ENCODE measurements around the gene DAPL1. TPM values are rescaled to one million over a fixed set of nuclear protein-coding genes. Genes with fewer than 3 reads are reported as not detected.

DAPL1 gene
- total RNA-seq = not detected

DNA sequence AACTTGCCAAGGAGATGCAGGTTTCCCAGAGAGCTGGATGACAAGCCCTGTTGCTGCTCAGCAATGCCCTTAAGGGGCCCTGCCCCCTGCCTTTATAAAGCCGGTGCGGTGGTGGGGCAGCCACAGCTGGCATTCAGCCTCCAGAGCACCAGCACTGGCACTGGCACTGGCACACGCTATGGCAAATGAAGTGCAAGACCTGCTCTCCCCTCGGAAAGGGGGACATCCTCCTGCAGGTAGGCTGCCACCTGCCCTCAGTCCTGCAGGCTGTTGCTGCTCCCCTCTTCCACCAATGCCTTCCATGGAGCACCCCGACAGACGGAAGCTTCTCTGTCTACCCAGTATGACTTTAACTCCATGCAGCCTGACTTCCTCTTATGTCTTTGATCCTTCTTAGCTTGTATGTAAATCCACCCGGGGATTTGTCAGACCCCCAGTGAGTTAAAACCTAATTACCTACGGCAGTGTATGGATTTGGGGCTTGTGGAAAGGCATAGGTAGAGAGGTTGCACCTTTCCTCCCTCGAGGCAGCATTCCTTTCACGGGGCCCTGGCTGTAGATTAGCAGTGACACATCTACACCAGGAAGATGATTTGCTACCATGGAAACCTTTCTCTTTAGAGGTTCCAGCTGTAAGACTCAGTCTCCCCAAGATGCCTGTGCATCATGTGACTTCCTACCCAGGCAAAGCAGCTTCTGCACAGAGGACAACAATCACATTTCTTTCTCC, at the start of gene DAPL1:
Gene DAPL1, plus strand, starts transcription at position 123 of the 730 bp plus-strand sequence. Its CDS starts 56 bp downstream, at position 179.
- POLR2A ChIA-PET = no interaction called here
- Mint-ChIP-seq H3K27me3 (peaks cover 12% of the 10 kb centered on the region), H3K36me3 (ENCODE audit: low read depth) (no peaks in the 10 kb centered on the region), H3K4me1 (peaks cover 2% of the 10 kb centered on the region), H3K4me3 (no peak within 1 kb of the TSS), H3K27ac (no peak within 1 kb of the TSS), H3K9me3 (ENCODE audit: low read depth) (no peaks in the 10 kb centered on the region)
- ATAC-seq (no peak), DNase-seq (no peak)
- intact Hi-C loops (cut with DNase I, micrococcal nuclease) = no loop called here
- CTCF ChIA-PET = interaction anchor here (0.7 to 1.5 kb wide), 5 partner anchors 11 to 759 kb away, joined by 3 to 4 read pairs (median 3); no protein-coding TSS in a partner anchor

DNA sequence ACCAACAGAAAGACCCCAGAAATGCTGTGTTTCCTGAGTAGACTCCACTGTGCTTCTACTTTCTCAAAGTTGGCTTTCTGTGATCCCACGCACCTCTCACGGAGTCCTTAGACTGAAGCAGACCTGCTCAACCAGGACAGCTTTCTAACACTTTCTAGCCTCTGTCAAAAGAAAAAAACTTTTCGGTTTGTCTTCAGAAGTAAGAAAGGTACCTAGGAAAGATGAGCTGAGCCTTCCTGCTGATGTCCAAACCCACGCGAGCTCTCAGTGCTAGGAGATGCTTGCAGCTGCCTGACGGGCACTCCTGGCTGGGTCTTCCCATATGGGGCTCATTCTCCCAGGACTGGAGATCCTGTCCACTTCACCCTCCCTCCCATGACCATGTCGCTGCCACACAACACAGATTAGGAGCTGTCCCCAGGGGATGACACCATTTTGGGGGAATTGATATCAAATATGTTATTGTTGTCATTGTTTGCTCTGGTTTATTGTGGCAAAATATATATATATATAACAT, 49.2 kb upstream of the DAPL1 start:
- DNase-seq (no peak), ATAC-seq (no peak)
- no peaks in the 10 kb centered on the region for H3K4me1 Mint-ChIP-seq
- CTCF ChIA-PET = interaction anchor here (0.6 to 4.3 kb wide), 17 partner anchors 8 to 728 kb away, joined by 3 to 29 read pairs (median 4); no protein-coding TSS in a partner anchor
- H3K9me3 Mint-ChIP-seq (ENCODE audit: low read depth) = no peaks in the 10 kb centered on the region
- intact Hi-C loops (cut with DNase I, micrococcal nuclease) = loop anchor here (1.0 to 5.0 kb wide), 5 partner anchors 289 to 722 kb away; partner anchors contain the start of genes CCDC148 (in 1 of the 2) and PKP4 (in 1 of the 2)
- no peaks in the 10 kb centered on the region for H3K36me3 Mint-ChIP-seq (ENCODE audit: low read depth)
- peaks cover 23% of the 10 kb centered on the region for H3K27me3 Mint-ChIP-seq
- POLR2A ChIA-PET = no interaction called here
- no peak overlapping the region for H3K27ac Mint-ChIP-seq
- H3K4me3 Mint-ChIP-seq = no peak overlapping the region

DNA sequence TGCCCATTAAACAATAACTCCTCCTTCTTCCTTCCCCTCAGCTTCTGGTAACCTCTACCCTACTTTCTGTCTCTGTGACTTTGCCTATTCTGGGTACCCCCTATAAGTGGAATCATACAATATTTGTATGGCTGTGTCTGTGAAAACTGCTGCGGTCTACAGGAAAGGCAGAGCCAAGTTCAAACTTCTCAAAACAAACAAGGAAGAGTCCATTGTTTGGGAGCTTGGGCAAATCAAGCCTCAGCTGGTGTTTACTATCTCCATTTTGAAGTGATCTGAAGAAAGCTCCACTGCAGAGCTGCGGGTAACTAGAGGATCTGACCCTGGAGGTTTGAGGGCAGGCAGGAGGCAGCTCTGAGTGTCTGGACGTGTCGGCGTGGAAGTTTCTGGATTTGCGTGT, 48.6 kb upstream of the DAPL1 start:
- H3K4me1 Mint-ChIP-seq = no peaks in the 10 kb centered on the region
- CTCF ChIA-PET = interaction anchor here (0.6 to 4.3 kb wide), 11 partner anchors 8 to 729 kb away, joined by 3 to 29 read pairs (median 4); no protein-coding TSS in a partner anchor

GRCh38 chr2:158747281-158747680, 47.8 kb upstream of the DAPL1 start:
- ATAC-seq (no peak), DNase-seq (no peak)
- POLR2A ChIA-PET = no interaction called here
- H3K9me3 Mint-ChIP-seq (ENCODE audit: low read depth) = no peaks in the 10 kb centered on the region
- peaks cover 24% of the 10 kb centered on the region for H3K27me3 Mint-ChIP-seq
- intact Hi-C loops (cut with DNase I, micrococcal nuclease) = loop anchor here in 1 of 2 experiments (5.0 kb wide), 1 partner anchor 290 kb away; the partner anchor contains the start of genes CCDC148 and PKP4
- H3K4me1 Mint-ChIP-seq = no peaks in the 10 kb centered on the region
- no peak overlapping the region for H3K4me3 Mint-ChIP-seq
- CTCF ChIA-PET = interaction anchor here (0.6 to 2.4 kb wide), 4 partner anchors 12 to 730 kb away, joined by 3 to 29 read pairs (median 6); no protein-coding TSS in a partner anchor
- H3K36me3 Mint-ChIP-seq (ENCODE audit: low read depth) = no peaks in the 10 kb centered on the region
- no peak overlapping the region for H3K27ac Mint-ChIP-seq

More for the DNA sequence above, 48.6 kb upstream of the DAPL1 start:
- Mint-ChIP-seq H3K36me3 (ENCODE audit: low read depth) (no peaks in the 10 kb centered on the region), H3K27ac (no peak overlapping the region), H3K4me3 (no peak overlapping the region), H3K9me3 (ENCODE audit: low read depth) (no peaks in the 10 kb centered on the region), H3K27me3 (peaks cover 23% of the 10 kb centered on the region)
- POLR2A ChIA-PET = no interaction called here
- ATAC-seq (no peak), DNase-seq (no peak)
- intact Hi-C loops (cut with DNase I, micrococcal nuclease) = loop anchor here in 1 of 2 experiments (1.0 to 5.0 kb wide), 2 partner anchors 289 to 722 kb away; partner anchors contain the start of genes CCDC148 and PKP4

GRCh38 chr2:158748926-158749590, 46.1 kb upstream of the DAPL1 start:
- H3K27me3 Mint-ChIP-seq = peaks cover 28% of the 10 kb centered on the region

GRCh38 chr2:158750458-158751125, 44.5 kb upstream of the DAPL1 start:
- Mint-ChIP-seq H3K4me3 (no peak overlapping the region), H3K27ac (no peak overlapping the region), H3K36me3 (ENCODE audit: low read depth) (no peaks in the 10 kb centered on the region), H3K27me3 (peaks cover 25% of the 10 kb centered on the region), H3K4me1 (peaks cover 3% of the 10 kb centered on the region), H3K9me3 (ENCODE audit: low read depth) (no peaks in the 10 kb centered on the region)
- ATAC-seq (no peak), DNase-seq (no peak)
- intact Hi-C loops (cut with DNase I, micrococcal nuclease) = loop anchor here (5.0 to 10.0 kb wide), 4 partner anchors 293 to 1446 kb away; partner anchors contain the start of genes CCDC148 (in 1 of the 2) and PKP4 (in 1 of the 2)
- POLR2A ChIA-PET = no interaction called here
- CTCF ChIA-PET = interaction anchor here (0.9 kb wide), 1 partner anchor 97 kb away, joined by 3 read pairs; no protein-coding TSS in a partner anchor

More at GRCh38 chr2:158748926-158749590, 46.1 kb upstream of the DAPL1 start:
- no peak overlapping the region for H3K27ac Mint-ChIP-seq
- H3K4me3 Mint-ChIP-seq = no peak overlapping the region
- no peak for ATAC-seq
- H3K36me3 Mint-ChIP-seq (ENCODE audit: low read depth) = no peaks in the 10 kb centered on the region
- DNase-seq = no peak
- ChIA-PET POLR2A (no interaction called here), CTCF (interaction anchor here (0.5 to 0.9 kb wide), 3 partner anchors 94 to 724 kb away, joined by 3 to 4 read pairs (median 3); no protein-coding TSS in a partner anchor)
- intact Hi-C loops (cut with DNase I, micrococcal nuclease) = loop anchor here in 1 of 2 experiments (5.0 kb wide), 1 partner anchor 292 kb away; the partner anchor contains the start of genes CCDC148 and PKP4
- H3K4me1 Mint-ChIP-seq = no peaks in the 10 kb centered on the region
- no peaks in the 10 kb centered on the region for H3K9me3 Mint-ChIP-seq (ENCODE audit: low read depth)

DNA sequence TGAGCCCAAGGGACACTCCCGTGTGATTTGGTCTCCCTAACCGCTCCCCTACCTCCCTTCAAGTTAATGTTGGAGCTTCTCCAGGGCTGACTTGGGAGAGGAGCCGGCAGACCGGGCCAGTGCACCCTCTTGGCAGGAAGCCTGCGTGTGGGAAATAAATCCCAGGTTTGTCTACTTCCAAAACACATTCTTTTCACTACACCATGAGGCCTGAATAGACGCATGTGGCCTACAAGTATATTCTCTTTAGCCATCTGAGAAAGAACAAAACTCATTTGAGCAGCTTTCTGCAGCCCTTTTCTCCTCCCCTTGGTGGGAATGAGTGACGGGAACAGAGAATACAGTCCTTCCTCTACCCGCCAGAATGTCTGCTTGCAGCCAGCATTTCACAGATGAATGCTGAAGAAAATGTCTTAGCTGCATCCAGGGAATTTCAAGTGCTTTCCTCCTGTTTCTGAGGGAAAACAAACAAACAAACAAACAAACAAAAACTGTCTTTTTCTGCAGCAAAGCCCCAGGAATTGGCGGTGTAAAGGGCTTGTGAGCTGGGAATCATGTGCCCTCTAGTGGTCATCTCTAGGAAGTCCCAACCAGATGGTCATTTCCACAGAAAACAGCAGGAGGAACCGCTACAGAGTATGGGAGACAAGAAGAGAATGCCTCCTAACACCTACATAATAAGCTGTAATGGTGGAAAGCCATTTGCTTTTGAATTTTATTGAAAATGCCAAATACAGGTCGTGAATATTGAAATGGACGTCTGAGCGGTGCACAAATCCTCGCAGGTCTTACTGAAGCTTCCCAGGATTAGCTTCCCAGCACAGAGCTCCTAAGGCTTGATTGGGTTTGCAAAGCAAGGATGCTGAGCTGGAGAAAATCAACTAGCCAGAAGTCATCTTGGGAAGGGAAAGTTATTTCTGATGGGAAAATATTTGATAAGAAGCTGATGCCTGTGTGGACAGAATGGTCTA, 41.2 kb upstream of the DAPL1 start:
- peak; percentile 44 for DNase-seq

DNA sequence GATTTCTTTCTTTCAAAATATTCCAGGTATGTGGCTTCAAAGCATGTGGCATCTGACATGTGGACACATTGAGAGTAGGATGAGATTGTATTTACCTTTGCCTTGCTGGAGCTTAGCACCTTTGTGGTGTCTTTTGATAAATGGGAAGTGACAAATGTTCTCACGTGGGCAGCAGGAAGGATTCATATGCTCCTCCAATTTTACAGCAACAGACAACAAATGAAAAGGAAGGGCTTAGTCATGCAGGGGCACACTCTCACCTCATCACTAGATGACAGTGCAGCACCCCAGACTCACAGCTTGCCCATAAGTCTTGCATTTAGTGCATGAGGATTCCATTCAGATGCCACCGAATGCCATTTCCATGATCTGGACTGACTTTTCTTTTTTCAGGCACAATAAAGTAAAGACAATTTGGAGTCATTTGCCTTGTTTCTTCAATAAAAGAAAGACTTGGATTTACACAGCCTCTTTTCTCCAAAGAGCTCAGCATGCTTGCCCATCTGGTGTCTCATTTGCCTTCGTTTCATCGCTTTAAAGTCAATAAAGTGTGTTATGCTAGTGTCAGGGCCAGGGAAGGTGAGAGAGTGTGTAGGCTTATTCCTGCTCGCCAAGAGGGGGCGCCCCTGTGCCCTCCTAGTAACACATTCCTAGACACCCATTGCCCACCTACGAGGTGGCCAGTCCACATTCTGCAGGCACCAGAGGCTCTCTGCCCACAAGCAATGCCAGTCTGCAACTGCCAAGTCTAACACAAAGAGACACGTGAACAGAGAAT, 39.6 kb upstream of the DAPL1 start:
- intact Hi-C loops (cut with DNase I, micrococcal nuclease) = loop anchor here in 1 of 2 experiments (10.0 kb wide), 2 partner anchors 1261 to 1451 kb away; no protein-coding TSS in a partner anchor
- Mint-ChIP-seq H3K36me3 (ENCODE audit: low read depth) (no peaks in the 10 kb centered on the region), H3K9me3 (ENCODE audit: low read depth) (no peaks in the 10 kb centered on the region), H3K4me1 (peaks cover 3% of the 10 kb centered on the region), H3K4me3 (no peak overlapping the region), H3K27ac (no peak overlapping the region), H3K27me3 (peaks cover 8% of the 10 kb centered on the region)
- ATAC-seq (peak; percentile 80), DNase-seq (peak; percentile 39)
- ChIA-PET POLR2A (no interaction called here), CTCF (interaction anchor here (0.5 to 3.1 kb wide), 17 partner anchors 9 to 1379 kb away, joined by 3 to 41 read pairs (median 4); no protein-coding TSS in a partner anchor)

More for the DNA sequence above, 41.2 kb upstream of the DAPL1 start:
- Mint-ChIP-seq H3K4me1 (peaks cover 3% of the 10 kb centered on the region), H3K36me3 (ENCODE audit: low read depth) (no peaks in the 10 kb centered on the region), H3K9me3 (ENCODE audit: low read depth) (no peaks in the 10 kb centered on the region), H3K27ac (no peak overlapping the region), H3K4me3 (no peak overlapping the region), H3K27me3 (peaks cover 11% of the 10 kb centered on the region)
- CTCF ChIA-PET = interaction anchor here (0.6 to 3.1 kb wide), 30 partner anchors 9 to 1451 kb away, joined by 3 to 41 read pairs (median 4); partner anchors contain the start of gene DAPL1
- ATAC-seq = peak; percentile 63
- intact Hi-C loops (cut with DNase I, micrococcal nuclease) = loop anchor here (1.0 to 10.0 kb wide), 6 partner anchors 297 to 1449 kb away; partner anchors contain the start of genes CCDC148 (in 1 of the 2) and PKP4 (in 1 of the 2)
- POLR2A ChIA-PET = no interaction called here

- ATAC-seq (no peak), DNase-seq (no peak)
- H3K27ac Mint-ChIP-seq = no peak overlapping the region
- H3K27me3 Mint-ChIP-seq = peaks cover 8% of the 10 kb centered on the region
- no peaks in the 10 kb centered on the region for H3K9me3 Mint-ChIP-seq (ENCODE audit: low read depth)
- H3K4me1 Mint-ChIP-seq = peaks cover 3% of the 10 kb centered on the region
- no peaks in the 10 kb centered on the region for H3K36me3 Mint-ChIP-seq (ENCODE audit: low read depth)
- ChIA-PET POLR2A (no interaction called here), CTCF (interaction anchor here (0.5 to 1.8 kb wide), 5 partner anchors 10 to 1380 kb away, joined by 3 to 5 read pairs (median 4); no protein-coding TSS in a partner anchor)
- no peak overlapping the region for H3K4me3 Mint-ChIP-seq
- intact Hi-C loops (cut with DNase I, micrococcal nuclease) = loop anchor here in 1 of 2 experiments (10.0 kb wide), 2 partner anchors 1262 to 1452 kb away; no protein-coding TSS in a partner anchor
Observed at GRCh38 chr2:158756331-158756730, 38.8 kb upstream of the DAPL1 start.

Data from activated CD4-positive, alpha-beta T cell treated with anti-CD3 and anti-CD28 coated beads for 36 hours (primary cell).